PFSK-1 (cell line): ENCODE data around the gene SYNE1. TPM values are rescaled to one million over a fixed set of nuclear protein-coding genes. Genes with fewer than 3 reads are reported as not detected.

Experiments
- FOXP2 ChIP-seq: optimal IDR thresholded peaks from 2 replicates; pipeline ENCODE3; 2011; ENCODE audit warnings: borderline replicate concordance, control low read depth, inconsistent platforms; ENCODE audit not compliant: insufficient read depth; ENCODE audit errors: extremely low read length, extremely low read depth
- POLR2AphosphoS5 ChIP-seq: IDR thresholded peaks from 2 replicates; pipeline ENCODE4 v1.6.1; 2012; ENCODE audit warnings: low read depth, mild to moderate bottlenecking, control low read depth, low read length, moderate library complexity
- SIN3A ChIP-seq: IDR thresholded peaks from 2 replicates; pipeline ENCODE4 v1.6.1; 2012; ENCODE audit warnings: mild to moderate bottlenecking, low read length, moderate library complexity, borderline replicate concordance; ENCODE audit not compliant: insufficient read depth
- TAF1 ChIP-seq: IDR thresholded peaks from 2 replicates; pipeline ENCODE4 v1.6.1; 2012; ENCODE audit warnings: low read length, control low read depth, borderline replicate concordance; ENCODE audit not compliant: insufficient read depth
- polyA plus RNA-seq: library from polyadenylated mRNA; unstranded; fragments of >200 nt; gene quantifications from one replicate; pipeline ENCODE4 v1.2.1, GENCODE V29; 2012; ENCODE audit warnings: low read depth, missing spikeins; ENCODE audit not compliant: insufficient read length
- TF ChIP-seq, protein P1 (sequence below), 2 experiments: IDR thresholded peaks; 2 replicates each; pipeline versions ENCODE4 v1.6.1 to v1.8.0; 2011 to 2012; ENCODE audit warnings: low read depth in 2 of 2, low read length in 2 of 2, control low read depth in 1 of 2, inconsistent platforms in 1 of 2, mild to moderate bottlenecking in 1 of 2, moderate library complexity in 1 of 2; ENCODE audit not compliant: insufficient read depth in 1 of 2

The SYNE1 gene, protein sequence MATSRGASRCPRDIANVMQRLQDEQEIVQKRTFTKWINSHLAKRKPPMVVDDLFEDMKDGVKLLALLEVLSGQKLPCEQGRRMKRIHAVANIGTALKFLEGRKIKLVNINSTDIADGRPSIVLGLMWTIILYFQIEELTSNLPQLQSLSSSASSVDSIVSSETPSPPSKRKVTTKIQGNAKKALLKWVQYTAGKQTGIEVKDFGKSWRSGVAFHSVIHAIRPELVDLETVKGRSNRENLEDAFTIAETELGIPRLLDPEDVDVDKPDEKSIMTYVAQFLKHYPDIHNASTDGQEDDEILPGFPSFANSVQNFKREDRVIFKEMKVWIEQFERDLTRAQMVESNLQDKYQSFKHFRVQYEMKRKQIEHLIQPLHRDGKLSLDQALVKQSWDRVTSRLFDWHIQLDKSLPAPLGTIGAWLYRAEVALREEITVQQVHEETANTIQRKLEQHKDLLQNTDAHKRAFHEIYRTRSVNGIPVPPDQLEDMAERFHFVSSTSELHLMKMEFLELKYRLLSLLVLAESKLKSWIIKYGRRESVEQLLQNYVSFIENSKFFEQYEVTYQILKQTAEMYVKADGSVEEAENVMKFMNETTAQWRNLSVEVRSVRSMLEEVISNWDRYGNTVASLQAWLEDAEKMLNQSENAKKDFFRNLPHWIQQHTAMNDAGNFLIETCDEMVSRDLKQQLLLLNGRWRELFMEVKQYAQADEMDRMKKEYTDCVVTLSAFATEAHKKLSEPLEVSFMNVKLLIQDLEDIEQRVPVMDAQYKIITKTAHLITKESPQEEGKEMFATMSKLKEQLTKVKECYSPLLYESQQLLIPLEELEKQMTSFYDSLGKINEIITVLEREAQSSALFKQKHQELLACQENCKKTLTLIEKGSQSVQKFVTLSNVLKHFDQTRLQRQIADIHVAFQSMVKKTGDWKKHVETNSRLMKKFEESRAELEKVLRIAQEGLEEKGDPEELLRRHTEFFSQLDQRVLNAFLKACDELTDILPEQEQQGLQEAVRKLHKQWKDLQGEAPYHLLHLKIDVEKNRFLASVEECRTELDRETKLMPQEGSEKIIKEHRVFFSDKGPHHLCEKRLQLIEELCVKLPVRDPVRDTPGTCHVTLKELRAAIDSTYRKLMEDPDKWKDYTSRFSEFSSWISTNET (N-terminal part only)
- polyA plus RNA-seq, result 0.58 TPM

GRCh38 chr6:152637296-152638047 lies at the start of gene SYNE1:
Gene SYNE1, minus strand, starts transcription at chr6:152637362. Its CDS starts 9,031 bp downstream, at chr6:152628331.
- no peak for TF ChIP-seq SIN3A
- TF ChIP-seq POLR2AphosphoS5, result no peak
- TF ChIP-seq, protein P1, sequence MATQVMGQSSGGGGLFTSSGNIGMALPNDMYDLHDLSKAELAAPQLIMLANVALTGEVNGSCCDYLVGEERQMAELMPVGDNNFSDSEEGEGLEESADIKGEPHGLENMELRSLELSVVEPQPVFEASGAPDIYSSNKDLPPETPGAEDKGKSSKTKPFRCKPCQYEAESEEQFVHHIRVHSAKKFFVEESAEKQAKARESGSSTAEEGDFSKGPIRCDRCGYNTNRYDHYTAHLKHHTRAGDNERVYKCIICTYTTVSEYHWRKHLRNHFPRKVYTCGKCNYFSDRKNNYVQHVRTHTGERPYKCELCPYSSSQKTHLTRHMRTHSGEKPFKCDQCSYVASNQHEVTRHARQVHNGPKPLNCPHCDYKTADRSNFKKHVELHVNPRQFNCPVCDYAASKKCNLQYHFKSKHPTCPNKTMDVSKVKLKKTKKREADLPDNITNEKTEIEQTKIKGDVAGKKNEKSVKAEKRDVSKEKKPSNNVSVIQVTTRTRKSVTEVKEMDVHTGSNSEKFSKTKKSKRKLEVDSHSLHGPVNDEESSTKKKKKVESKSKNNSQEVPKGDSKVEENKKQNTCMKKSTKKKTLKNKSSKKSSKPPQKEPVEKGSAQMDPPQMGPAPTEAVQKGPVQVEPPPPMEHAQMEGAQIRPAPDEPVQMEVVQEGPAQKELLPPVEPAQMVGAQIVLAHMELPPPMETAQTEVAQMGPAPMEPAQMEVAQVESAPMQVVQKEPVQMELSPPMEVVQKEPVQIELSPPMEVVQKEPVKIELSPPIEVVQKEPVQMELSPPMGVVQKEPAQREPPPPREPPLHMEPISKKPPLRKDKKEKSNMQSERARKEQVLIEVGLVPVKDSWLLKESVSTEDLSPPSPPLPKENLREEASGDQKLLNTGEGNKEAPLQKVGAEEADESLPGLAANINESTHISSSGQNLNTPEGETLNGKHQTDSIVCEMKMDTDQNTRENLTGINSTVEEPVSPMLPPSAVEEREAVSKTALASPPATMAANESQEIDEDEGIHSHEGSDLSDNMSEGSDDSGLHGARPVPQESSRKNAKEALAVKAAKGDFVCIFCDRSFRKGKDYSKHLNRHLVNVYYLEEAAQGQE (IDR thresholded peaks at IDR 0.05; ENCODE audit: insufficient read depth in 1 of 2, low read depth in 2 of 2, low read length in 2 of 2), result no peak
- no peak for TF ChIP-seq TAF1
- TF ChIP-seq FOXP2, result no peak

- TF ChIP-seq TAF1, result no peak
- TF ChIP-seq SIN3A, result no peak
- TF ChIP-seq, protein P1 (IDR thresholded peaks at IDR 0.05; ENCODE audit: insufficient read depth in 1 of 2, low read depth in 2 of 2, low read length in 2 of 2), result no peak
- TF ChIP-seq POLR2AphosphoS5, result no peak
- no peak for TF ChIP-seq FOXP2
Observed at GRCh38 chr6:152685819-152686218, 48.7 kb upstream of the SYNE1 start.

GRCh38 chr6:152682141-152682540 lies 45.0 kb upstream of the SYNE1 start:
- TF ChIP-seq SIN3A, result no peak
- TF ChIP-seq TAF1, result no peak
- no peak for TF ChIP-seq FOXP2
- no peak for TF ChIP-seq POLR2AphosphoS5
- TF ChIP-seq, protein P1 (IDR thresholded peaks at IDR 0.05; ENCODE audit: insufficient read depth in 1 of 2, low read depth in 2 of 2, low read length in 2 of 2), result no peak

DNA sequence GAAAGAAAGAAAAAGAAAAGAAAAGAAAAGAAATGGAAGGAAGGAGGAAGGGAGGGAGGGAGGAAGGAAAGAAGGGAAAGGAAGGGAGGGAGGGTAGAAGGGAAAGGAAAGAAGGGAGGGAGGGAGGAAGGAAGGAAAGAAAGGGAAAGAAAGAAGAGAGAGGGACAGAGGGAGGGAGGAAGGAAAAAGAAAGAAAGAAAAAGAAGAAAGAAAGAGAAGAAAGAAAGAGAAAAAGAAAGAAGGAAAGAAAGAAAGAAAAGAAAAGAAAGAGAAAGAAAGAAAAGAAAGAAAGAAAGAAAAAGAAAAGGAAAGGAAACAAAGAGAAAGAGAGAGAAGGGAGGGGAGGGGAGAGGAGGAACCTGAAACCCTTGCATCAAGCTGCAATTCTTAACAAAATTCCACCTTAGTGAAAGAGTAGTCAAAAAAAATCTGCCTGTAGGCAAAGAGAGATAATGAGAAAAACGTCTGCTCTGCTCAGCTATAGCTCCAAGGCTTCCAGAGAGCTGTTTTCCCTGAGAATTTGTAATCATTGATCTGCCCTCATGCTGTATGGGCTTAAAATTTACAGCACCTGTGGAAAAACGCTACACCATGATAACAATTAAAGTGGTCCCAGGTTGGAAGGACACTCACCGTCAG lies 43.8 kb upstream of the SYNE1 start:
- TF ChIP-seq POLR2AphosphoS5, result no peak
- no peak for TF ChIP-seq SIN3A
- no peak for TF ChIP-seq TAF1
- TF ChIP-seq, protein P1 (IDR thresholded peaks at IDR 0.05; ENCODE audit: insufficient read depth in 1 of 2, low read depth in 2 of 2, low read length in 2 of 2), result no peak
